GM19463 (cell line): ENCODE measurements around the gene MINDY4.

Experiments
- ATAC-seq: cut with Tn5 transposase; IDR thresholded peaks from one replicate; pipeline ENCODE4 v1.9.1; 2021; ENCODE audit warnings: mild to moderate bottlenecking, moderate library complexity; ENCODE audit not compliant: unreplicated experiment

MINDY4 gene

DNA sequence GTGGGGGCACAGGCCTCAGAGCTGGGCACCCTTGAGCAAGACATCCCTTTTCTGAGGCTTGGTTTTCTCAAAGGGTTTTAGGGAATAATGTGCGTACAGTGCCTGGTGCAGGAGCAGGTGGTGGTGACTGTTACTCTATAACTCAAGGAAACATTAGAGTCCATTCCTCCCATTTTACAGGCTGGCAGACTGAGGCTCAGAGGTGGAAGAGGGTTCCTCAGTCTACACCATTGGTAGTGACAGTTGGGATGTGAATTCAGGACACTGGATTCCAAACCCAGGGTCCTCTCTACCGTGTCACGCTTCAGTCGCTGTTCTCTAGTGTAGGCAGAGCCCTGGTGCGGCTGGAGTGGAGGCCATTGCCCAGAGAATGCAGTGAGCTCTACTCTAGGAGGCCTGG lies 100.4 kb downstream of the MINDY4 start:
- no peak for ATAC-seq

DNA sequence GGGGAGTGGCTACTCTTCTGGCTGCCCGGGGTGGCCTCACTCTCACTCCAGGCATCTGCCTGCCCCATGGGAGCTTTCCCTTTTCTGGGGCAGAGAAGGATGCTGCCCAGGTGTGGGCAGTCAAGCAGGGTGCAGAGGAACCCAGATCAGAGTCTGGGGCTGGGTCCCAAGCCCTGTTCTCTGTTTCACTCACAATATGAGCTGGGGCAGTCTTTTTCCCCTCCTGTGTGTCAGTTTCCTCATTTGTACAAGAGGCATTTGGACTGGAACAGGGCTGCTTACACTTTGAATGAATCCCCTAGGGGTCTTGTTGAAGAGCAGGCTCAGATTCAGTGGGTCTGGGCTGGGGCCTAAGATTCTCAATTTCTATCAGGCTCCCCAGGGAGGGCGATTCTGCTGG lies 102.0 kb downstream of the MINDY4 start:
- ATAC-seq = no peak

DNA sequence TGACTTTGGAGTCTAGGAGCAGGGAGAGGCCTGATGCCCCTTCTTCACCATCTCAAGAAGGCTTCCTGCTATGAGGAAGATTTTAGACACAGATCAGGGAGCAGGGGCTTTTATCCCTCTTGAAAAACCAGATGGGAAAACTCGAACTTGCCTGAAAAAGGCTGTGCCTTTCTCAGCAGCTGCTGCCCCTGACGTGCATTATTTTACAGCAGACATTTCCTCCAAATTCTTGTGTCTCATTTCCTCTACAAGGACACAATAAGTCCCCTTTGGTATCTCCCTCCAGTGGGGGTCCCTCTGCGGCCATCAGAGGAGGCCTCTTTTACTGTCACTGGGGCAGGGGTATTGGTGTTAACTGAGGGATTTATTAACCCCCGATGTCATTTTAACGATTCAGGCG lies 102.4 kb downstream of the MINDY4 start:
- ATAC-seq = no peak

DNA sequence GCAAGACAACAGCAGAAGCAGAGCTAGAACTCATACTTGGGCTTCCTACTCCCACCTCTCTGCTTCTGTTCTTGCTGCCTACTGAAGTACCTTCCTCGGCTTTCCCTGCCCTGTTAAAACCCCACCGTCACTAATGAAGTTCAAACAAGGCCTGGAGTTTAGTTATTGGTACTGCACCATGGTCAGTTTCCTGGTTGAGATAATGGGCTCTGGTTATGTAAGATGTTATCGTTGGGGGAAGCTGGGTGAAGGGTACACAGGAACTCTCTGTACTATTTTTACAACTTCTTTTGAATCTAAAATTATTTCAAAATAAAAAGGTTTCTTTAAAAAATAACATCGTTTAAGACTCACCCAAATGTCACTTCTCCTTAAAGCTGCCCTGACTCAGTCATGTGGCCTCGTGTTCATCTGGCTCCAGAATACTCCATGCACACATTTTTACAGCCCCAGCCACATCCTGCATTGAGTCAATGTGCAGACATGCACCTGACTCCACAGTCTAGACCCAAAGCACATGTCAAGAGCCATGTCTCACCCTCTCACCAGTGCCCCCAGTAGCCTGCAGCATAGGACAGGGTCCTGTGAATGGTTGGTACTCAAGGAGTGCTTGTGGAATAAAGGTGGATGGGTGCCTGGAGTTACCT lies 103.6 kb downstream of the MINDY4 start:
- no peak for ATAC-seq

DNA sequence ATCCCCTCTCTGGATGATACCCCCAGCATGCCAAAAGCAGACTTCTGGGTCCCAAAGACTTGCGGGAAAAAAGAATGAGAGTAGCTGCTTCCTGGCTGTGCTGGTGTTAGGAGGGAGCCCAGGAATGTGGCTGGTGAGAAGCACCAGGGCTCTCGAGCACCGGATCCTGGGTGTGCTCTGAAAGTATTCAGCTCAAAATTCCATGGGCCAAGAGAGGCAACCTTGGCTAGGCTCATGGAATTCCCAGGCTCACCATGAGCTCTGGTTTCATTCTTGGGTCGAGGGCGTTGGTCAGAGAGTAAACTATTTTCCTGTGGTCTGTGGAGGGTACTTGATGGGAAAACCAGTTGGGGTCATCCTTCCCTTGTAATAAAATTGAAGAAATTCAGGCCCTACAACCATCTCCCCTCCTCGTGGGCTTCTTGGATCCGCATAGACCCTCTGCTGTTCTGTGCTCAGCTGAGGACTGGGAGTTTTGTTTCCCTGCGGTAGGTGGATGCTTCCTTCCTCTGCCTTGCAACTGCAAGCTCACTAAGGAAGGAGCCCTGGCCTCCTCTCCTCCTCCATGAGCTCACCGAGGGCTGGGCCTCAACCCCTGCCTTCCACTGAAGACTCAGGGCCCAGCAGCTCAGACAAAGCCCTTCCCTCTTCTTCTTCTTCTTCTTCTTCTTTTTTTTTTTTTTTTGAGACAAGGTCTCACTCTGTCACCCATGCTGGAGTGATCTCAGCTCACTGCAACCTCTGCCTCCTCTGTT lies 106.0 kb downstream of the MINDY4 start:
- ATAC-seq = no peak

DNA sequence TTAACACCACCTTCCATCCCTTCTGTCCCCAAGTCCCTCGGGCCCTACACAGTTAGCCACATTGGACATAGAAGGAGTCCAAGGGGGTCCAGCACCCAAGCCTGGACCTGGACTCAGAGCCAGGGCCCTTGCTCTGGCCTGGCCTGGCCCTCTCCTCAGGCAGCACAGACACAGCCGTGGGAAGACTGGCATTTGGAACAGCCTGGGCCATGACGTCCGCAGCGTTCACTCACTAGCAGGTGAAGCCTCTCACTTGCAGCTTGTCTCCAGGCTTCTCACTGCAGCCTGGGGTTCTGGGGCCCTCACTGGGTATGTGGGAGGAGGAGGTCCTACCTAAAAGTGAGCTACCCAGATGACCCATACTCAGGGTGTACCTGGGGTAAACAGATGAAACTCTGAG lies 106.8 kb downstream of the MINDY4 start:
- no peak for ATAC-seq

DNA sequence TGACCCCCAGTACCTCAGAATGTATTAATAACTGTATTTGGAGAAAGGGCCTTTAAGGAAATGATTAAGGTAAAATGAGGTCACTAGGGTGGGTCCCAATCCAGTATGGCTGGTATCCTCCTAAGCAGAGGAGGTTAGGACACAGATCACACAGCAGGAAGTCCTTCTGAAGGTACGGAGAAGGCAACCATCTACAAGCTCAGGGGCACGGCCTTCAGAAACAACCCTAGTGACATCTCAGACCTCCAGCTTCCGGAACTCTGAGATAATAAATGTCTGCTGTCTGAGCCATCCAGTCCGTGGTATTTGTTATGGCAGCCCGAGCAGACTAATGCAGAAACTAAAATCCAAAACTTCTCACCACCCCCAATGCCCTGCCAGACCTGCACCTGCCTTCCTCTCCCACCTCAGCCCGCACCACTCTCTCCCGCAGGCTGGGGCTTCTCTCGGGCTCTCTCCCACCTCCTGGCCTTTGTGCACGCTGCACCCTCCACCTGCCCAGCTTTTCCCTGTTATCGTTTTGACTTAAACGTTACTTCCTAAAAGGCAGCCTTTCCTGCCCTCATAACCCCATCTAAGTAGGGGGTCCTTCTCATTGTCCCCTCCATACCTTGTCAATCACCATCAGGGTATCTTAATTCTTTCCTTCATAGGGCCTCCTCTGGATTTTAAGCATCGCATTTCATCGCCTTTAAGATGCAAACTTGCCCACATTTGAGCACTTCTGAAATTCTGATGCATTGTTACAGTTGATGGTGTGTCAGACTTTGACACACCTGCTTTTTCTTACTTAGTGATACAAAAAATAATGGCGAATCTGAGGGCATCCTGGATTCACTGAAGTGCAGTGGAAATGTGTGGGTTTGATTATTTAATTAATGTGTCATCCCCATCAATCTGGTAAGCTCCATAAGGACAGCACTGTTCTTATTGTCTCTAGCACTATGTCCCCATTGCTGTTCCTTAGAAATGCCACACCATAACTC lies 108.2 kb downstream of the MINDY4 start:
- no peak for ATAC-seq

DNA sequence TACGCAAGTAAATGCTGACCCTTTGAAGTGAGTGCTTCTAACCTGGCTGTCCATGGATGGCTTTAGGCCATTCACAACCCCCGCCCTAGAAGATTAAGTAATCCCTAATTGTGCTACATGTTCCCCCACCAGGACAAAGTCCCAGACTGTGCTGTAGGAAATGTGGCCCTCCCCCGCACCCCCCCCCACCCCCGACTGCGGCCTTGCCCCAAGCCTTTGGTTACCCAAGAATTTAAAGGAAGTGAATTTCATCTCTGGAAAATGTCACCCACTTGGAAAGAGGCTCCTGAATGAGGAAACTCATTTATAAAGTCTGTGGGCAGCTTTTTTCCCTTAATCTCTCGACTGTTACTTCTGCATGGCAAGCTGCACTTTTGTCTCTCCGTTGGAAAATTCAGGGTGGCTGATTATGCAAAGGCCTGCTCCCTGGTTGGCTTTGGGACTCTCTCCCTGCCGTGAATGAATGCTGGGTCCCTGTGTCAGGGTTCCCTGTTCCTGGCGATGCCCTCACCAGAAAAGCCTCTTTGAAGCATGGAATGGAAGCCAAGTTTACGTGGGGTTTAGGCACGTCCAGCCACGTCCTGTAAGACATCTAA lies 109.0 kb downstream of the MINDY4 start:
- ATAC-seq = no peak

DNA sequence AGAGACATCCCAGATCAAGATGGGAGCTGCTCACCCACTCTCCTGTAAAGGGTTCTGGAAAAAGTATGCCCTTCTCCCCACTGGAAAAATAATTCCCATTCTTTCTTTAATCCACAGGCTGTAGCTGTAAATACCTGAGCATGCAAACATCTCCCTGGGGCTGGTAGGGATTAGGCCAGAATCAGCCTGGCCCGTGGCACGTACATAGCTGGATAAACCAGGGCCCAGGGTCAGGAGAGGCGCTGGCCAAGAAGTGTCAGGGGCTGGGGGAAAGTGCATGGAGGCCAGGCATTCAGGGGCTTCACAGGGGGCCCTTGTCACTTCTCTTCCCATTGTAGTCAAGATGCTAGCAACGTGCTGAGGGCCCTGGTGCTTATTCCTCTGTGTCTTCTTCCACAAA lies 109.7 kb downstream of the MINDY4 start:
- no peak for ATAC-seq

DNA sequence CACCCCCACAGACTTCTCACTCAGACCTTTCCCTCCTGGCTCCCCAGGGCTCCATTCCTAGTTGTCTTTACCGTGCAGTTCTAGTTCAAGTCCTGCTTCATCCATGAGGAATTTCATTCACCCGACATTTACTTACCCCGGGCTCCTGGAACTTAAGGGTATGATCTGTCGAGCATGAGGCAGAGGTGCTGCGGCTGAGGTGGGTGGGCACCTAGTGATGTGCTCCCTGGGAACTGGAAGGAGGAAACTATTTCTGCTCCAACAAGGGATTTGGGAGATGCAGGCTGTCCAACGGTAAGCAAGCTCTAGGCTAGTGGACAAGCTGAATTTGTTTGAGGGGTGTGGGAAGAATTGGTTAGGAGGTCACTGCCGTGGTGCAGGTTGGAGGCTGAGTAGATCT lies 110.2 kb downstream of the MINDY4 start:
- ATAC-seq = no peak

DNA sequence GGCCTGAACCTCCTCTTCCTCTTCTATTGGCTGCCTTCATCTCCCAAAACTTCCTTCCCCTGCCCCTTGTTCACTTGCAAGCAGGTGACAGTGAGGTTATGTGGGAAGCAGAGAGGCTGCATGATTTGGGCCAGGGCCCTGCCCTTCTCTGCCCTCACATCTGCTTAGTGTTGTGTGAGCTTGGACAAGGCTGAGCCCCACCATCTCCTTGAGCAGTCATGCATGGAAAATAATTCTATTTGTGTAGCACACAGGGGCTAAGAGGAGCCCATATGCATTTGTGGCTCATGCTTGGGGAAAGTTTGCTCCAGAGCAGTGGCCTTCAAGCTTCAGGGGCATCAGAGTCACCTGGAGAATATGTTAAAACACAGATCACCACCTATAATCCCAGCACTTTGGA lies 113.7 kb downstream of the MINDY4 start:
- ATAC-seq = no peak

DNA sequence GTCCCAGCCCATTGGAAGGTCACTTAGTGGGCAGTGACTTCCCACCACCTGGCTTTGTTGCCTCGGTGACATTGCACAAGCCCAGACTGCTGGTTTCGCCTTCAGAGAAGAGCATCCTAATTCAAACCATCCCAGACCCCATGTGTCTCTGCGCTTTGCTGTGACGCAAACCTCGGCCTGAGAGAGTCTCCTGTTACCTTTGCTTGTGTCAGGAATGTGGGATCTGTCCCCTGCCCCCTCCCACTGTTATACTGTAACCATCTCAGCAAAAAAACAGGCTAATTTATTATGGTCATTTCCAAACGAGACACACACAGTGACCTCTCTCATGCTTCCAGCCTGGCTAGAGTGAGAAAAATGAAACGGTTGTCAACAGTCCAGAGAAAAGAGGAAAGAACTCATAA lies 115.4 kb downstream of the MINDY4 start:
- no peak for ATAC-seq

DNA sequence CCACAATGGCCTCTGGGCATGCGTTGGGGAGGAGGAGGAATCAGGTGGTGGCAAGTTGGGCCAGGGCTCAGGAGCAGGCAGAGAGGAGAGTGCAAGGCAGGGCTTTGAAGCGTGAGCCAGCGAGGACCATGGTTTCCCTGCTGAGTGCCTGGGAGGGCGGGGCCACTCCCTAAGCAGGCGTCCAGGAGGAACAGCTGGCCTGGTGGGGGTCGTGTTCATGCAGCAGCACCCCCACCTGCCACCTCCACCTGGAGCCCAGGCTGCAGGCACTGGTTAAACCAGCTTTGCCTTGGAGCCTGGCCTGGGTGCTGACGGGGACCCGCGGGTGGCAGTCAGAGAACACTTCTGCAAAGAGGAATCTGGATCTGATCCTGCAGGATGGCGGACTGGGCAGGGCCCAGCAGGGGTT lies 116.3 kb downstream of the MINDY4 start:
- ATAC-seq = no peak

DNA sequence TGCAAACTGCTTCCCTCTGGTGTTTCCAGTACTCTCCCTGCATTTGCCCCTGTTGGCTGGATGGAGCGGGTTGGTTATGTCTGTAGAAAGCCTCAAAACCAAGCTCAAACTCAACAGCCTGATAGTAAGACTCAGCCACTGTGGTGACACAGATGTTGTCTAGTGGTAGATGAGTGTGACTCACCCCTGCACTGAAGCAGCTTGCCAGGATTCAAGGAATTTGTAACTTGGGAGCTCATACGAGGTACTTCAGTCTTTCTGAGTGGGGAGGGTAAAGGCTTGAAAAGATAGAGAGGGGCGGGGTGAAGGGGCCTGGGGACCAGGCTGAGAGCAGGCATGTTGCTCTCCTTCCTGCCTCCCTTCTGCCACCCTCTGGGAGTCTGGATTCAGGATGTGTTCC lies 117.5 kb downstream of the MINDY4 start:
- ATAC-seq = no peak

DNA sequence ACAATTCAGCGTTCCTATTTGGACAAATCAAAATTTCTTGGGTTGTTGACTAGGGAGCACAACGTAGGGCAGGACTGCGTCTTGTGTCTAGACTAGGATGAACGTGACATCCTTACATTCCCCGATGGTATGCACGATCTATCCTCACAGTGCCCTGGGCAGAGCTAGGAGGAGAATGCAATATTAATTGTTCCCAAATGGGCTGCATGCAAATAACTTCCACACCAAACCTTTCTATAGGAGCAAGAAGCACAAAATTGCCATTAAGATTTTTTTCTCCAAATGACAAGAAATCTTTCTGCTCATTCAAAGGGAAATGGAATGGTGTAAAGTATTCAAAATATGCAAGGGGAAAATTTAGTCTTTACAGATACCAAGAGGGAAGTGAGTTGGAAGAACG lies 119.0 kb downstream of the MINDY4 start:
- no peak for ATAC-seq

DNA sequence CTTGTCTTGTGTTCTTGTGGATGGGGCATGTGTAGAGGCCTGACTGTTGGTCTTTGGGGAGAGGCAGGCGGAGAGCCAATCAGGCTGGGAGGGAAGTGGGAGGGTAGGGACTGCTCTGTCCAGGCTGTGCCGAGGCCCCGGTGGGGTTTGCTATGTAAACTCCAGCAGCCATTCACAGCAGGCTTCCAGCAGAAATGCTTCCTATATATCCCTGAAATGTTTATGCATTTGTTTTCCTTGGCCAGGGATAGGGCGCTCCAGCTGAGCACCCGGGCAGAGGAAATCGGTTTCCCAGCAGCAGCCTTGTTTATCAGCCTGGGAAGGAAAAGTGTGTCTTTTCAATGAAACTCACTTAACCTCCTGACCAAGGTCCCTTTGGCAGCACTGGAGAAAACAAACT lies 122.1 kb downstream of the MINDY4 start:
- ATAC-seq = no peak

DNA sequence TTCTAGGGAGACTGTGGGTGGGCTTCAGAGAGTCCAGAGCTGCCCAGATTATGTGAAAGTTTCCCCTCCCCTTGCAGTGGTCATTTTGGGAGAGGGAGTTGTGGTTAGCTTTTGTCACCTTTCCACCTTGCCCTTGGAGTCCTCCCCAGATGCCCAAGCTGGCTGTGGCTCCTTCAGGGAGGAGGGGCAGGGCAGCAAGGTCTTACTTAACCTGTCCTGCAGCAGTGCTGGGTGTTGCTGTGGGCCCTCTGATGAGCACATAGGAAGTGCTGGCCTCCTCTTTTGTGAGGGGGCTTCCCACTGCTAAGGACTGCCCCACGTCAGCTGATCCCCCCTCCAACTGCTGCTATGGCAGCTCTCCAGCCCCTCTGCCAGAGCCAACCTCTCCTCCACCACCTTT lies 122.8 kb downstream of the MINDY4 start:
- no peak for ATAC-seq

DNA sequence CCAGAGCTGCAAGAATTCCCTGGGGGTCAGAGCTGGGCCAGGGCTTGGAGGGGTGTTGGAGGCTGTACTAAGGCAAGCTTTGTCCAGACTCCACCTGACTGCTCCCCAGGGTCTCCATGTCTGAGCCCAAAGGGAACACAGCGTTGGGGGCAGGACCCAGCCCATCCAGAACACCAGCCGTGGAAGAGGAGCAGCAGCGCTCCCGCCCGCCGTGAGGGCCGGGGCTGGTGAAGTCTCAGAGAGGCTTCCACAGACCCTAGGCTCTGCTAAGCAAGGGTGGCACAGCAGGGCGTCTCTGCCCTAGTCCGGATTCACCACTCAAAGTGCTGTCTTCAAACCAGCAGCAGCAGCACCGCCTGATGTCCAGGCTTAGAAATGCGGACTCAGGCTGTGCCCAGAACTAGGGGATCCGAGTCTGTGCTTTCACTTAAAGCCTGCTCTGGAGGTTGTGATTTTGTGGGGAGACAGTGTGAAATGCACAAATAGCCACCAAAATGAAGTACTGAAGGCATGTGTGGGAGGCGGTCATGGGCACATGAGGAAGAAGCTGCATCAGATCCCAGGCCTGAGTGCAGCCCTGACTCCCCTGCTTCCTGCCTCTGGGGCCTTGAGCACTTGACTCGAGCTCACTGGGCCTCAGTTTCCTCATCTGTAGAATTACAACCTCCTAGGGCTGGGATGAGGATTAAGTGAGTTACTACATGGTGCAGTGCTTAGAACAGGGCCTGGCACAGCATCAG lies 123.8 kb downstream of the MINDY4 start:
- no peak for ATAC-seq

DNA sequence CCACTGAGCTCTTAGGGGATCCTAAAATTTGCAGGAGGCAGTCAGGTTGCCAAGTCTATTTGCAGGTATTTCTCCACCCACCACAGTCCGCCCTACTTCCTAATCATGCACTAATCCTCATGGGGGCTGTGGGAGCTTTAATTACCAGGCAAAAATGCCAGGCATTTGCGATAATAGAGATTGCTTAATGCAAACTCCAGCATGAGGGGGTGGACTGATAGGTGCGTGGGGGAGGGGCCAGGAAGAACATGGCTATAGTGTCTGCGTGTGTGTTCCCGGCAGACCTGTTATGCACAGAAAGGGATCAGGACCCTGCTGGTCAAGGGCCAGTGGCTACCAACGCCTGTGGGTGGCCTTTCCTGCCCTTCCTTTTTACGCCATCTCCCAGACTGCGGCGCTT lies 124.8 kb downstream of the MINDY4 start:
- no peak for ATAC-seq

DNA sequence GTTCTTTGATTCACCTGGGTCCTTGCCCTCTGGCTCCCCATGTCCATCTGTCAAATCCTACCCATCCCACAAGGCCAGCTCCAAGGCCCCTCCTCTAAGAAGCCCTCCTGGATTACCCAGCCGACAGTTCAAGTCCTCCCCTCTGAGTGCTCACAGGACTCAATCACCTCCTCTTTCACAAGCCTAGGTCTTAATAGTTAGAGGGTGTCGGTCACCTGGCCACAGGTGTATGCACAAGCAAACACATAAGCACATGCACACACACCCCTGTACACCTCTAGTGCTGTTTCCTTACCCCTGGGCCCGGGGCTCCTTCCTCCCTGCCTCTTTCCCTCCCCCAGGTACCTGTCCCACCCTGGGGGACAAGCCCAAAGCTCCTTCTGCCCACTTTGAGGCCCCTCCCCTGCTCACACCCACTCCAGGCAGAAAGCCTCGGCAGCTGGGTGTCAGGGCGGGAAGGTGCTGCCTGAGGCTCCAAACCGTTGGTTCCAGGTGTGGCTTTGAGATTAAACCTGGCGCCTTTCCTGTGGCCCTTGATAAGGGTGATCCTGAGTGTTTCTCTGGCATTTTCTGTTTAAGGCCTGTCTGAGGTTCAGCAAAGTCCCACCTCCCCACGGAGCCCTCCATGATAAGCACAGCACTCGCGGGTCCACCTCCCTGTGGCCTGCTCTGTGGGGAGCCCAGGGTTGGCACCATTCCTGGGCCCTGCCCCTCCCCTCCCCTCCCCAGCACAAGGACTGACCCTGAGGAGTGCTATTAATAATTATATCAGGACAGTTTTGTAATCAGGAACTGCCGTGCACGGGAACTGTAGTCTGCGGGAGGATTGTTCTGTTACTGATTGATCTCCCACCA lies 125.8 kb downstream of the MINDY4 start:
- no peak for ATAC-seq
